ENCODE measurements around the gene NIPAL4.
"Not testable (repeated sequence)": the region's sequence is repeated elsewhere in the genome, so short reads cannot be mapped to it uniquely, and the experiment has no call there.

NIPAL4 gene

DNA sequence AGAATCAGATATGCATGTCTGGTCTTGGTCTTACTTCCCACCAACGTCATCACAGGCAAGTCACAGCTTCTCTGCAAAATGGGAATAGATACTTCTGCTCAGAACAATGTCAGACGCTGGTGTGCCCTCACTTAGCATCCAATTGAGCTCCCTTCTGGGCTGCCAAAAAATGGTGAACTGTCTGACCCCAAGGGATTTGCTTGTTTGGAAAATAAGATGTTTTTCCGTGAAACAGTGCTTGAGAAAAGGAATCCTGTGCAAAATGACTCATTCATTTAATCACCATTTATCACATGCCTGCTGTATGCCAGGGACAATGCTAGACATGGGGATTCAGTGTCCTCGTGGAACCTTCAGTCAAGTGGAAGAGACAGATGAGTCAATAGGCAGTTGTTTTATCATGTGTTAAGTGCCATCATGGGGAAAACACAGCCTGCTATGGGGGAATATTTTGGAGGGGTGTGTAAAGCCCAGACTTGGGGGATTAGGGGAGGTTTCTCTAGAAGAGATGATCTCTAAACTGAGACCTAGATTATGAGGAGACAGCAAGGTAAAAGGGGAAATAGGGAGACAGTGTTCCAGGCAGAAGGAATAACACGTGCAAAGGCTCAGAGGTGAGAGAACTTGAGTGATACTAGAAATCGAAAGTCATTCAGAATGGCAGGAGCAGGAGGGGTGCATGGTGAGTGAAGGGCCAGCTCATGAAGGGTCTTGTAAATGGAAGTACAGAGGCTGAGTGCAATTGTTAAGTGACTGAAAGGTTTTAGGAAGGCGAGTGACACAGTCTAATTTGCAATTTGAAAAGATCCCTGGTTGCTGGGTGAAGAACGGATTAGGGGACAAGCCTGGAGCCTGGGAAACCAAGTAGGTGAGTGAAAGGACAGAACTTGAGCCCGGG lies 3.9 kb downstream of the NIPAL4 start:
- no peak for DNase-seq

DNA sequence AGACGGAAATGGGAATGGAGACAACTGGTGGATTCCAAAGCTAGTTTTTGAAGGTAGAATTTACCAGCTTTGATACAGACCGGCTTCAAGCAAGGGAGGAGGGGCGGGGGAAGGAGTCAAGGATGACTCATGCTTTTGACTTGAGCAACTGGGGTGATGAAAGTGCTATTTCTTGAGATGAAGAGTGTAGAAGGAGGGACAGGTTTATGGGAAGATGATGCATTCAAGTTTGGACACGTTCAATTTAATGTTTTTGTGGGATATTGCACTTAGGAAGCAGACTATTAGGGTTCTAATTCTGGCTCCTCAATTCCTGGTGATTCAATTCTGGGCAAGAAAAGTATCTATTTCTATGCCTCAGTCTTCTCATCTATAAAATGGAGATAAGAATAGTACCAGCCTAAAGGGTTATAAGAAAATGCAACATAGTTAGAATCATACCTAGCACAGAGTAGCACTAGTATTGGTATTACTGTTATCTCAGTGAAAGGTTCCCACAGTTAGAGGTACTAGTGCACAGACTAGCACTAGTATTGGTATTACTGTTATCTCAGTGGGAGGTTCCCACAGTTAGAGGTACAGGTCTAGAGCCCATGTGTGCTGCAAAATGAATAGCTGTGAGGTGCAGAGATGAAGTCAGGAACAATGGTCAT lies 4.6 kb downstream of the NIPAL4 start:
- no peak for DNase-seq

DNA sequence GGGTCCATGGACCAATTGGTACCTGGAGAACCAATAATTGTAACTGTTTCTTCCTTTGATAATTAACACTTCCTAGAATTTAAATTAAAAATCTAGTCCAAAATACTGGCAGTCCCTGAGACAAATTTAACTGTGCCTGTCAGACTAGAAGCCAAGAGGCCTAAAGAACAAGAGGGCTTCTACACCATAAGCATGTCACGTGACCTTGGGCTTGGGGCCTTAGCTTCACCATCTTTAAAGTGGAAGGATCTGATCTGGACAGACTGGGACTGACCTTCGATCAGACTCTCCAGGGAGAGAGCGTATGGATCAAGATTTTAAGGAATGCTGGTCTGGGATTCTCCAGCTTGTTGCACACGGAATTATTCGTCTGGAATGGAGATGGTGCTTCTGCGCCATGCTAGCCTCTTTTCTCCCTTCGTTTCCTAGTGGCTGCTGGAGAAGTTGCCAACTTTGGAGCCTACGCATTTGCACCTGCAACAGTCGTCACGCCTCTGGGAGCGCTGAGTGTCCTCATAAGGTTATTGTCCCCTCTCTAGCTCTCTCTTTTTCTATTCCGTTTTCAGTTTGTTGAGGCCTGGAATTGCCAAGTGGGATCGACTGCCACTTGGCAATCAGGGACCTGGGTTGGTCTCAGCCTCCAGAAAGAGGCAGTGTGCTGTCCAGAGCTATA lies 8.4 kb downstream of the NIPAL4 start:
- DNase-seq = no peak

DNA sequence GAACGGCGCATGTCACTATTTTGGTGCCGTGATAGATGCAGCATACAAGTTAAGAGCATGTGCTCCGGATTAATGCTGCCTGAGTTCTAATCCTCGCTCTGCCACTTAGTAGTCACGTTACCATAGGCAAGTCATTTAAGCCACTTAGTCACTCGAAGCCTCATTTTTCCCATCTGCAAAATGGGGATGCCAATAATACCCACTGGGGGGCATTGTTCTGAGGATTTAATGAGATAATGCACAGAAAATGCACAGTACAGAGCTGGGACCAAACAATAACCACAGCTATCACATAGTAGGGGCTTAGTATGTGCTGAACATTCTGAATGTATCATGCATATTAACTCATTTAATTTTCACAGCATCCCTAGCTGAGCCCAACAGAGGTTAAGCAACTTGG lies 9.1 kb downstream of the NIPAL4 start:
- no peak for DNase-seq

DNA sequence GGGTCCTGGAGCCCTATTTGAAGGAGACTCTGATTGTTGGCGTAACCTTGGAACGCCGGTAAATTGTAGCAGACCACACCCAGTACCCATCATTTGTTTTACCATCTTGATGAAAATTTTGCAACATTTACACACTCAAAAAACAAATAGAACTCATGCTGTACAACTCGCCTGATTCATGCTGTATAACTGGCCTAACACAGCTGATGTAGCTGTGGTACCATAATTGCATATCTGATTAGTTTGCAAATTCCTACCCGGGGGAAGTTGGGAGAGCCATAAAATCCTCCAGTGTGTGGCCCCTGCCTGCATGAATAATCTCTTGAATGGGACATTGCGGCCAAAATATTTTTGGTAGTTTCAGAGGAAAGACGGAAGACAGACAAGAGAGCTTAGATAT lies 9.7 kb downstream of the NIPAL4 start:
- DNase-seq = no peak

DNA sequence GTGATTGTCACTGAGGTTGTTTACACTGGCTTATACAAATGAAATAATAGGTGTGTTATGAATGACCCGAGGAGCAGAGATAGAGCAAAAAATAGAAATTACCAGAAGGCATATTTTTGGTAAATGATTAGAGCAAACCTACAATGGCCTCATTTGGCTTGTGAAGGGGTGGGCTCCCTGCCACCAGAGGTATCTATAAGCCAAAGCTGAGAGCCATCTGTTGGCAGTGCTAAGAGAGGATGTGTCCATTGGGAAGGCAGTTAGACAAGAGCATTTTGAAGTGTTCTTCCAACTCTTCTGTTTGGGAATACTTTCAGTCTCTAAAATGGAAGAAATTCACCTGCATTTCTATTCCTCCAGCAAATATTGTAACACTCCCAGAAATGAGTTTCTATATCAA lies 10.6 kb downstream of the NIPAL4 start:
- DNase-seq = no peak

DNA sequence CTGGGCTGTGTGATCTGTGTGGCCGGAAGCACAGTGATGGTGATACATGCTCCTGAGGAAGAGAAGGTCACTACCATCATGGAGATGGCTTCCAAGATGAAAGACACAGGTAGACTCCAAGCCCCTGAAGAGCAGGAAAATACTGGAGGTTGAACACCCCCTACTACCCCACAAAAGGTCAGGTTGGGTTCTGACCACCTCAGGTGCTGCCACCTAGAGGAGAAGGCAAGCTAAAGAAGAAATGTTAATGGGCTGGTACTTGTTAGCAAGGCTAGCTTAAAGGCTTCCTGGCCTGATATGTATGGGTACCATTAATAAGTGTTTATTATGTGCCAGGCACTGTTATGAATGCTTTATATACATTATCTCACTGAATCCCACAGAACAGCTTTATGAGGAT lies 11.7 kb downstream of the NIPAL4 start:
- DNase-seq = no peak

DNA sequence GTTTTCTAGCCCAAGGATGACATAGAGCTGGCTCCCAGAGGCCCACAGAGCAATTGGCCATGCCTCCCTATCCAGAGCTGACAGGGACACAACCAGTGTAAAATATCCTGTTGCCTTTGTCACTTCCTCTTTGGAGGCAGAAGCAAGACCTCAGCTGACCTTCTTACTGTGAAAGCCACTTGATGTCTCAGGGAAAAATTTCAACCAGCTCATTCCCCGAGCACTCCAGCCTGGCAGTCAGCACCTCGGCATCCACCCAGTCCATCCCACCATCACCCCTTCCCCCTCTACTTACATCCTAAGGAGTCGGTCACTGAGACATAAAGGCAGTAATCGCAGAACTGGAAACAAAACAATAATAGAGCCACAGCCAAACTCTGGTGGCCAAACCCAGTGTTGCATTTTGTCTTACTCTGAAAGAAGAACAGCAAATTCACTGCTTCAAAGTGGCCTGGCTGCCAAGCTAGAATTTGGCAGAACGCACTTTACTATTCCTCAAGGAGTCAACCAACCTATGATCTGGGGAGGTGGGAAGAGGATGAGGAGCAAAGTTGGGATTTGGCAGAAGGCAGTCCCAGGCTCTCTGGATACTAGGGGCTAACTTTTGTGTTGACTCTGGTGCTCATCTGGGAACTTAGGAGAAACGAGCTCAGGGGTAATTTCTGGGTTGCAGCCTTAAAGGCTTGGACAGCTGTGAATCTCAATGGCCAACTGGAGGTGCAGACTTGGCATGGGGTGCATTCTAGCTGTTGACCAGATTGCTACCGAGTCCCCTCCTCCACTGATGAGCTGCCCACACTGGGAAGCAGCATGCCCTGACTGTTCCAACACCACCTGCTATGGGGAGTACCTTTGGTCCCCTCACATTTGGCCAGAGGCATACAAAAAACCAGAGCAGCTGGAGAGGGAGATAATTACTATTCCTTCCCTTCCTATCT lies 13.6 kb downstream of the NIPAL4 start:
- DNase-seq = no peak

DNA sequence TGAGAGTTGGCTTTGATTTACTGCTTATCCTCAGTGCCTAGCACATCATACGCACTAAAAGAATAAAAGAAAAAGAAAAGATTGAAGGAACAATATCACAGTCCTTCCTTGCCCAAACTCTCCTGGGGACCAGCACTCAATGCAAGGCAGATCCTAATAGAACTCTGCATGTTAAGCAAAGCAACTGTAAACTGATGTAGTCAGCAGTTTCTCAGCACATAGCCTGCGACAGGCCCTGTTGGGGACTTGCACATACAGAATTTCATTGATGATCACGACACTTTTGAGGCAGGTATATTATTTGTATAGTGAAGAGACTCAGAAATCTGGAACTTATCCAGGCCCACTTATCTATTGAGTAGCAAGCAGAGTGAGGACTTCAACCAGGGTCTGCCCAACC lies 15.4 kb downstream of the NIPAL4 start:
- DNase-seq = no peak

DNA sequence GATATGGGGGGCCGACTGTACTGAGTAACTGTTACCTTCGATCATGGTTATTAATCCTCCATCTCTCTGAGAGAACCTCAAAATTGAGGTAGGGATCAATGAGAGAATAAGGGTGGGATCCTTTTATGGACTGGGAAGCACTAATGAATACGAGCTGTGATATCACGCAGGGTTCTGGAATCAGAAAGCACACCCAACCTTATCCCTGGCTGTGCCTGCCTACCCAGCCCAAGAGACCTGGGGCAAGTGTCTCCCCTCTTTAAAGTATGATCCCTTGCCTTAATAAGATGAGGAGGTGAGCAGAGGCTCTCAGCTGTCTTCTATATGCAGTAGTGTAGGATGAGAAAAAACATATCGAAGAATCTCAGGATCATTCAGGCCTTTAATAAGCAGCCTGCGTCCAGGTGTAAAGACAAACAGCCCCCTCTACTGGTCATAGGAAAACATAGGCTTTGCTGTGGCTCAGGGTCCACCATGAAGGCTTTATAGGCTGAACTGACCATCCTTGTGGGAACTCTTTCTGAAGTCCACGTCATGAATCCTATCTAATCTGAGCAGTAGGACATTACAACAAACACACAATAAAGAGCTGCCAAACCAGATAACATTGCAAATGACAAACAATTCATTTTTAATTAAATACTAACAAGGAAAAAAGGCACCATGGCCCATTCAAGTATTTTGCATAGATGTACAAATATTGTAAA lies 16.8 kb downstream of the NIPAL4 start:
- no peak for DNase-seq

DNA sequence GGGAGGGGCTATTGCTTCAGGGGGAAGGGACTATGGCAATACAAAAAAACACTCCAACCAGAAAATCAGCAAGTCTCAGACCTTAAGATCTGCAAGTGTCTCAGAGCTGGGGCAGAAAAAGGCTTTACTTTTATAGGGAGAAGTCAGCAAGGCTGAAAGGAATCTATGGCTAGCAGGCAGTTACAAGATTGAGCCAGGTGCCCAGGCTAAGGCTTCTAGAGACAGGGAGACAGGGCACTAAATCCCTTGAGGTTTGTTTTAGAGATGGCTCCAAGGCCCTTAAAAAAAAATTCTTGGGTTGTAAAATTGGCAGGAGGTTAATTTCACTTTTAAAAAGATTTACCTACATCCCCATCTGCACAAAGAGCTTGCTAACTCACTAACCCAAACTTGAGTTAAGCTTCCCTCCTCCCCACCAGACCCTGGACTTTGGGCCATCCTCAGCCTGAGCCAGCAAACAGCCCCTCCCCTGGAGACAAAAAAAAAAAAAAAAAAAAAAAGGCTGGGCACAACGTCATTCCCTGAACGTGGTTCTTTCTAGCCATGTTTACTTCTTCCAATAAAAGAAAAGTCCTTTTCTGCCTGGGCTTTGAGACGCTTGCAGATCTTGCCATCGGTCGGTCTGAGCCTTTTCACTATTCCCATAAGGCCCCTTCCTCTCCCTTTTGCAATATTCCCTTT lies 17.9 kb downstream of the NIPAL4 start:
- no peak for DNase-seq

DNA sequence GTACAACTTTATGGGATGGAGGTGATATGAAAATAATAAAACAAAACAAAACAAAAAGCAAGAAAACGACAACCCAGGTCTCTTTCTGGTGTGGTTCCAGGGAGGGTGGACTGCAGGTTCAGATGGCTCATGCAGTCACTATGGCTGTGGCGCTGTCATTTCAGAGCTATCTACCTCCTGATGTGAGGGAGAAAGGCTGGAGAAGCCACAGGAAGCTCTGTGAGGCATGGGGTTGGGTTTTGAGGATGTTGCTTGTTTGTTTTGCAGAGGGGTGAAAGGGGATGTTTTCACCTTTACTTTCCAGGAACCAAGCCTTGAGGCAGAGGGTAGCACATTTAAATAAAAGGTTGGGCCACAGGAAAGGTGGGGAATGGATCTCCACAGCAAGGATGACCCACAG lies 18.7 kb downstream of the NIPAL4 start:
- DNase-seq = no peak

DNA sequence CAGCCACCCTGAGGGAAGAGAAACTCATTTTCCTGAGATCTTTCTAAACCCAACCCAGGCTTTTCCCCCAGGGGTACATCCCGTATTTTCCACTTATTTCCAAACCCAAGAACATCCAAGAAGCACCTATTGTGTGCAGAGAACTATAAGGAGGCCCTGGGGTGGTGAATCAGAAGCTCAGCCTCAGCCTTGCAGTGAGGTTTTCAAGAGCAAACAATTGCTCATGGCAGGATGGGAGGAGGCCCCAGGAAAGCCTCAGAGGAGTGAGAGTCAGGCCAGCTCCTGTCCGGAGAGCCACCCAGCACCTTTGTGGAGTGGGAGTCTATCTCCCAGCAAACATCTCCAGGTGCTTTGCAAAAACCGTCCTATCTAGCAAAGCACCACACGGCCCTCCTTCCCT lies 19.2 kb downstream of the NIPAL4 start:
- DNase-seq = no peak

DNA sequence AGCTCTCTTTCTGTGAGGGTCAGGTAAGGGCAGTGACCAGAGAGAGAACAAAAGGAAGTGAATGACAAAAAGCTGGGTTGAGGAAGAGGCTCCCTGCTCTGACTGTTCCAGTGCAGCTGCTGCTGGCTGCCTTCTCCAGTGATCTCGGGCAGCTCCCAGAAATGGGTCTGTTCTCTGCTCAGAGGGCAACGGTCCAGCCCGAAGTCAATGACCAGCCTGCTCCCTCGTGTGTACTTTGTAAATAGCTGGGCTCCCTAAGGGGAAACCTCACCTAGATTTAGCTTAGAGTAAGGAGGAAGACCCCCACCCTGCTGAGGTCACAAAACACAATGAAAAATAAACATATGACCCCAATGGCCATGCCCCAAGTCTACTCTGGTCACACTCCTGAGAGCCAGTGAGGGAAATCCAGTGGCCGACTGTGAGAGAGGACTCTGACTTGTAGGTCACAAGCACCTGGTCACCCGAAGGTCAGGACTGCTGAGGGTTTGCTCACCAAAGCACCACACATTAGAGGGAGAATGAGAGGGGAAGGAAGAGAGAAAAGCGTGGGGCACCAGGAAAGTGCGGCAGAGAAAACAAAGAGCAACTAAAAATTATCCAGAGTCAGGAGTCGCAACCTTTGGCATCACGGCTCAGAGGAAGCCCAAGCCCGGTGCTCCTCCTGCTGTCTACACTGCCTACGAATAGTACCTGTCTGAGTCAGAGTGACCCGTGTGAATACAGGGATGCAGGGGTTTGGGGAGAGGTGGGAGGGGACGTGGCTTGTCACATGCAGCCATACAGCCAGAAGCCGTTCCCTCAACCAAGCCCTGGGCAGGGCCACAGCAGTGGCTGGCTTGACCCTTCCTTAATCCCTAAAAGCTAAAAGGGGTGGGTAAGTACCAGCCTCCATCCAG lies 19.8 kb downstream of the NIPAL4 start:
- no peak for DNase-seq

DNA sequence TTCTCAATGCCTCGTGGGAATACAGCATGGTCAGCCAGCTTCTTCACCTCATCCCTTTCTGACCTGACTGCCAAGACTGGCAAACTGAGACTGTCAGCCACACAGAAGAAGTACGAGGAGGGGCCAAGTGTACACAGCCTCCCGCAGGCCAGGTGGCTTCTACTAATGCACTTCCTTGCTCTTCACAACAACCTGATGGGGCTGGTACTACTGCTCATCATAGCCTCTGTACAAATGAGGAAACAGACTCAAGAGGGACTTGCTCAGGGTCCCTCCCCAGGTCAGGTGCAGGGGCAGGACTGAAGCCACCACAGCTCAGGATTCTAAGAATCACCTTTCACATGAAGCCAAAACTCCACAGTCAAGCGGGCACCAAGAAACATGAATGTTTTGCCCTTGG lies 21.3 kb downstream of the NIPAL4 start:
- DNase-seq = no peak

DNA sequence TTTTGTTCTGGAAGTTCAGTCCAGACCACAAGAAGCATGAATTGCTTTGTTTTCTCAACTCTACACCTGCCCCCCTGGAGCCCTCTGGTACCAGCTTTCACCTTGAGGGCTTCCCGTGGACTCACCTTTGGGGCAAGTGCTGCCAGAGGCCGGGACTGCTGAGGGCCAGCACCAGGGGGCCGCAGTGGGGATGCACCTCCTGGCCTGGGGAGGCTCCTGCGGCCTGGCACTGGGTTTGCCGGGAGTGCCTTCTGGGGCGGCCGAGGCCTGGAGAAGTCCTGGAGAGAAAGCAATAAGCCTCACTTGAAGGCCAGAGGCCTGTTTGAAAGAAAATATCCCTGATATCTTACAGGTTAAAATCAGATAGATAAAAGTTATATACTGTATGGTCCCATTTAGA lies 21.7 kb downstream of the NIPAL4 start:
- DNase-seq = no peak

DNA sequence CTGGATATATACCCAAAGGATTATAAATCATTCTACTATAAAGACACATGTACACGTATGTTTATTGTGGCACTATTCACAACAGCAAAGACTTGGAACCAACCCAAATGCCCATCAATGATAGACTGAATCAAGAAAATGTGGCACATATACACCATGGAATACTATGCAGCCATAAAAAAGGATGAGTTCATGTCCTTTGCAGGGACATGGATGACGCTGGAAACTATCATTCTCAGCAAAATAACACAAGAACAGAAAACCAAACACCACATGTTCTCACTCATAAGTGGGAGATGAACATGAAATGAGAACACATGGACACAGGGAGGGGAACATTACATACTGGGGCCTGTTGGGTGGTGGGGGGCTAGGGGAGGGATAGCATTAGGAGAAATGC lies 22.7 kb downstream of the NIPAL4 start:
- DNase-seq = not testable (repeated sequence)

DNA sequence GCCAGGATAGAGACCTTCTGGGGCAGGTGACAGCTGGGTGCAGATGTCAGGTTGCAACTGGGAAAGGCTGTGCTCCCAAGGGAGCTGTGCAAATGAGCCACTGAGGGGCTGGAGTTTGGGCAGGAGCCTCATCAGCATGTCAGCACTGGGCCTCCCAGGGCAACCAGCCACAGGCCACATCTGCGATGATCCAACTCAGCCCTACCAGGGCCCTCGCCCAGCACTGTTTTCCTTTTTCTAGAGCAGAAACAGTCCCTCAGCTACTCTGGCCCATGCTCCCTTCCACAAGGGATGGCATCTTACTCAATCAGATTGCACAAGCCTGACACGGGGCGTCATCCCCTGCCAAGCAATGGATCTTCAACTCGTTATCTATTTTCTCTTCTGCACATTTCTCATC lies 24.8 kb downstream of the NIPAL4 start:
- peak; percentile 30 for DNase-seq

DNA sequence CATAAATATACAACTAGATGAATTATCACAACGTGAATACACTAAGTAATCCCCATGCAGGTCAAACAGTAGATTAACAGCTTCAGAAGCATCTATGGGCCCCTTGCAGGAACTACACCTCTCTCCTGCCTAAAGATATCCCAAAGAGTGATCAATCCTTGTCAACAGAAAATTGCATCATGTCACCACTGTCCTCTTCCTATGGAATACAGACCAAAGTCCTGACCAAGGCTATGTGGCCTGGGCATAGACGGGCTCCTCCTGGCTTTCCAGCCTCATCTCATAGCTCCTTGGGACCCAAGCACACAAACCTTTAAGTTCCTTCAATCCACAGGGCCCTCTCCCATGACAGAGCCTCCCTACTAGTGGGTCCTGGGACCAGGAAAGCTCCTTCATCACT lies 25.3 kb downstream of the NIPAL4 start:
- DNase-seq = no peak

DNA sequence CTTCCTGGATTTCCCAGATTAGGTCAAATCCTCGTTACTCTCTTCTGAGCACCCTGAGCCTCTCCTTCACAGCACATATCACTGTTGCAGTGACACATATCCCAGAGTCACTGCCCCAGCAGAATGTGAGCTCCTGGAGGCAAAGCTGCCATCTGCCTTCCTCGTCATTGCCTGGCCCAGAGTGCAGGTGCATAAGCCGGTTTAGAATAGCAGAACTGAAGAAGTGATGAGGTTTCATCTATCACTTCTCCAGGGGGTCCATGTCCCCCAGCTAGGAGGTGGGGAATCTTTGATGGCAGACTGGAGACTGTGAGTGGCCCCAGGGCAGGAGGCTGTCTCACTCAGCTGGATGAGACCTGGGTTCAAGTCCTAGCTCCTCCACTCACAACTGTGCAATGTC lies 25.8 kb downstream of the NIPAL4 start:
- no peak for DNase-seq
